ENCODE data around the gene SEZ6L. TPM values are rescaled to one million over a fixed set of nuclear protein-coding genes. Genes with fewer than 3 reads are reported as not detected.

SEZ6L gene
- total RNA-seq, 1 experiment from 2014 or later: not detected

DNA sequence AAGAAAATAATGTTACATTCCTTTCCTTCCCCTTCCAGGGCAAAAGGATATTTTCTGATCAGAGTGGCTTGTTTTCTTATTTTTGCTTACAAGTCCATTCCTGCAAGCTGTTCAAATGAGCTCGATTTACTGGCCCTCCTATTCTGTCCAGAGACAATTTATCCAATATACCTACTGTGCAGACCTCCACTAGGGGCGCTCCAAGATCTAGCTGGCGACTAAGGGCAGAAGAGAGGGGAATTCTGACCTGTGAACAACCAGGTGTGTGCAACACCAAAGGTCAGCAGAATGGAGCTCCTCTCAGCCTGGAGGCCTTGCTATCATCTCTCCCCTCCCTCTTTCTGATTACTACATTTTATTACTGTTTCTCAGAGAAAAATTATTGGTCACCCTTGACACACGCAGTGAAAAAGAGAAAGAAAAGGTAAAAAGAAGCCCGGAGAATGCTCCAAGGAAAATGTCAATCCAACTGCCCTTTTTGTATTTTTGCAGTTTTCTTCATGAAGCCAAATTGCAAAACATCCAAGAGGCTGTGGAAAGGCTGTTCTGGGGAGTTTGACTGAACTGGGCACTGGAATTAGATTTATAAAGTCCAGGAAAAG, 3.2 kb downstream of the SEZ6L start:
- ATAC-seq (peak; percentile 87), DNase-seq (ENCODE audit: low read depth, low spot score) (peak; percentile 24)
- CTCF ChIA-PET: interaction anchor here (0.6 to 1.5 kb wide), 17 partner anchors 8 to 185 kb away, joined by 3 to 13 read pairs (median 4); no protein-coding TSS in a partner anchor
- H3K4me2 ChIP-seq (ENCODE audit: low read length): no peak overlapping the region
- intact Hi-C loops (cut with micrococcal nuclease): loop anchor here (5.0 kb wide), 1 partner anchor 135 kb away; no protein-coding TSS in a partner anchor
- H2AFZ ChIP-seq (ENCODE audit: low read depth, low read length, poor library complexity, severe bottlenecking): no peak overlapping the region
- H3K4me3 ChIP-seq (replicated peaks in 1 of 2; ENCODE audit: low read depth in 1 of 2, low read length in 2 of 2): no peak overlapping the region
- H3K27me3 ChIP-seq (ENCODE audit: insufficient read depth, low read length): peaks cover 24% of the 10 kb centered on the region; the same call in 1 of the 2 replicates
- no peak overlapping the region for H3K27ac ChIP-seq (ENCODE audit: low read depth, low read length)
- no peaks in the 10 kb centered on the region for H3K9me2 ChIP-seq (ENCODE audit: insufficient read depth)
- POLR2A ChIA-PET: no interaction called here
- BruUV-seq (replicated peaks): no TSS peak
- no peaks in the 10 kb centered on the region for H3K79me2 ChIP-seq (ENCODE audit: insufficient read depth, low read length)
- no peaks in the 10 kb centered on the region for H4K20me1 ChIP-seq (ENCODE audit: insufficient read depth)
- TF ChIP-seq EZH2phosphoT487 (IDR thresholded peaks at IDR 0.05; ENCODE audit: borderline replicate concordance) (no peak), ELF1 (IDR thresholded peaks at IDR 0.05; ENCODE audit: borderline replicate concordance, low read depth) (no peak), FOSL1 (IDR thresholded peaks at IDR 0.05; ENCODE audit: low read depth) (no peak), EGR1 (IDR thresholded peaks at IDR 0.05; ENCODE audit: low read depth) (no peak), POLR2AphosphoS5 (IDR thresholded peaks at IDR 0.05; ENCODE audit: low read depth, low read length) (no peak), ZFX (IDR thresholded peaks at IDR 0.05) (no peak), TCF7L2 (IDR thresholded peaks at IDR 0.05; ENCODE audit: borderline replicate concordance, extremely low read depth, insufficient read depth, insufficient read length) (no peak), CTCF (IDR thresholded peaks at IDR 0.05 in 2 of 3, conservative IDR thresholded peaks at IDR 0.05 in 1 of 3; ENCODE audit: borderline replicate concordance in 1 of 3, insufficient read depth in 1 of 3, low read depth in 2 of 3, low read length in 2 of 3) (peak; percentile 23 to 83 (median 82); a peak in 5 of 6 replicates), CEBPB (IDR thresholded peaks at IDR 0.05; ENCODE audit: low read depth) (no peak), SP1 (IDR thresholded peaks at IDR 0.05; ENCODE audit: low read depth) (no peak), EZH2 (IDR thresholded peaks at IDR 0.05) (no peak), YY1 (IDR thresholded peaks at IDR 0.05; ENCODE audit: extremely low read depth, insufficient replicate concordance, low read depth, low read length) (no peak), SIN3A (IDR thresholded peaks at IDR 0.05; ENCODE audit: low read depth) (no peak), RAD21 (IDR thresholded peaks at IDR 0.05; ENCODE audit: low read depth) (peak; percentile 20; the same call in 1 of the 2 replicates), JUND (IDR thresholded peaks at IDR 0.05) (no peak)
- TF ChIP-seq, protein P1, sequence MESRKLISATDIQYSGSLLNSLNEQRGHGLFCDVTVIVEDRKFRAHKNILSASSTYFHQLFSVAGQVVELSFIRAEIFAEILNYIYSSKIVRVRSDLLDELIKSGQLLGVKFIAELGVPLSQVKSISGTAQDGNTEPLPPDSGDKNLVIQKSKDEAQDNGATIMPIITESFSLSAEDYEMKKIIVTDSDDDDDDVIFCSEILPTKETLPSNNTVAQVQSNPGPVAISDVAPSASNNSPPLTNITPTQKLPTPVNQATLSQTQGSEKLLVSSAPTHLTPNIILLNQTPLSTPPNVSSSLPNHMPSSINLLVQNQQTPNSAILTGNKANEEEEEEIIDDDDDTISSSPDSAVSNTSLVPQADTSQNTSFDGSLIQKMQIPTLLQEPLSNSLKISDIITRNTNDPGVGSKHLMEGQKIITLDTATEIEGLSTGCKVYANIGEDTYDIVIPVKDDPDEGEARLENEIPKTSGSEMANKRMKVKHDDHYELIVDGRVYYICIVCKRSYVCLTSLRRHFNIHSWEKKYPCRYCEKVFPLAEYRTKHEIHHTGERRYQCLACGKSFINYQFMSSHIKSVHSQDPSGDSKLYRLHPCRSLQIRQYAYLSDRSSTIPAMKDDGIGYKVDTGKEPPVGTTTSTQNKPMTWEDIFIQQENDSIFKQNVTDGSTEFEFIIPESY (IDR thresholded peaks at IDR 0.05; ENCODE audit: extremely low read depth, insufficient replicate concordance, low read length): no peak
- TF ChIP-seq, protein P2, sequence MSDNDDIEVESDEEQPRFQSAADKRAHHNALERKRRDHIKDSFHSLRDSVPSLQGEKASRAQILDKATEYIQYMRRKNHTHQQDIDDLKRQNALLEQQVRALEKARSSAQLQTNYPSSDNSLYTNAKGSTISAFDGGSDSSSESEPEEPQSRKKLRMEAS (IDR thresholded peaks at IDR 0.05): no peak
- no peaks in the 10 kb centered on the region for H3K36me3 ChIP-seq (ENCODE audit: control insufficient read depth in 1 of 2, insufficient read depth in 2 of 2, low read length in 2 of 2)
- H3K9ac ChIP-seq (ENCODE audit: low read length): no peak overlapping the region
- no peaks in the 10 kb centered on the region for H3K9me3 ChIP-seq (ENCODE audit: control insufficient read depth in 1 of 2, insufficient read depth in 1 of 2, low read depth in 1 of 2, low read length in 2 of 2)
- no peaks in the 10 kb centered on the region for H3K4me1 ChIP-seq (ENCODE audit: control insufficient read depth in 1 of 2, insufficient read depth in 2 of 2, low read length in 2 of 2)
- RAD21 ChIA-PET (ENCODE audit: low non-redundant PET in 1 of 2, low total read pairs in 2 of 2, uncharacterized antibody in 2 of 2, unreplicated experiment in 2 of 2): interaction anchor here in 1 of 2 experiments (1.5 kb wide), 1 partner anchor 158 kb away, joined by 7 read pairs; no protein-coding TSS in a partner anchor

All from HCT116 (cell line).